ENCODE results near the gene NINL.

DNA sequence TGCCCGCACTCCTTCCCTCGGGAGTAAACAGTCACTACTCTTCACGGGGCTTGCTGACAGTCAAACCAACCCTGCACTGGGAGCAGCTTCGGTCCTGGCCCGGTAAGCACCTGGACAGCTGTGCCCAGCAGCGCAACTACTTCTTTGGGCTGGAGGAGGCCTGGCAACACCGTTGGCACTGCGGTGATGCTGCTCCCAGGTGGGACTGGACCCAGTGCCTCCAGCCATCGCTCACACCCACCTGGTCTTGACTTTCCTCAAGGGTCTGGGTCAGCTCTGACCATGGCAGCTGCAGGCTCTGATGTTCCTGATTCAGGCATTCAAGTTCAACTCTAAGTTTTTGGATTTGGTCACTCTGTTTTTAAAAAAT, 124.1 kb downstream of the NINL start:
- TF ChIP-seq EZH2 (IDR thresholded peaks at IDR 0.05; ENCODE audit: borderline replicate concordance): no peak
- TF ChIP-seq, protein P1, sequence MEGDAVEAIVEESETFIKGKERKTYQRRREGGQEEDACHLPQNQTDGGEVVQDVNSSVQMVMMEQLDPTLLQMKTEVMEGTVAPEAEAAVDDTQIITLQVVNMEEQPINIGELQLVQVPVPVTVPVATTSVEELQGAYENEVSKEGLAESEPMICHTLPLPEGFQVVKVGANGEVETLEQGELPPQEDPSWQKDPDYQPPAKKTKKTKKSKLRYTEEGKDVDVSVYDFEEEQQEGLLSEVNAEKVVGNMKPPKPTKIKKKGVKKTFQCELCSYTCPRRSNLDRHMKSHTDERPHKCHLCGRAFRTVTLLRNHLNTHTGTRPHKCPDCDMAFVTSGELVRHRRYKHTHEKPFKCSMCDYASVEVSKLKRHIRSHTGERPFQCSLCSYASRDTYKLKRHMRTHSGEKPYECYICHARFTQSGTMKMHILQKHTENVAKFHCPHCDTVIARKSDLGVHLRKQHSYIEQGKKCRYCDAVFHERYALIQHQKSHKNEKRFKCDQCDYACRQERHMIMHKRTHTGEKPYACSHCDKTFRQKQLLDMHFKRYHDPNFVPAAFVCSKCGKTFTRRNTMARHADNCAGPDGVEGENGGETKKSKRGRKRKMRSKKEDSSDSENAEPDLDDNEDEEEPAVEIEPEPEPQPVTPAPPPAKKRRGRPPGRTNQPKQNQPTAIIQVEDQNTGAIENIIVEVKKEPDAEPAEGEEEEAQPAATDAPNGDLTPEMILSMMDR (IDR thresholded peaks at IDR 0.05; ENCODE audit: poor library complexity): no peak
